ENCODE measurements around the gene STX19.

STX19 gene

GRCh38 chr3:94026623-94027022 lies 1.8 kb downstream of the STX19 start:
- no peak for DNase-seq

- DNase-seq = no peak
Observed at GRCh38 chr3:94024385-94024784, 4.0 kb downstream of the STX19 start.

- no peak for DNase-seq
Observed at GRCh38 chr3:94020293-94020692, 8.1 kb downstream of the STX19 start.

- DNase-seq = no peak
Observed at GRCh38 chr3:94019659-94020058, 8.7 kb downstream of the STX19 start.

- DNase-seq = no peak
Observed at GRCh38 chr3:94015025-94015424, 13.4 kb downstream of the STX19 start.

GRCh38 chr3:94012185-94012584 lies 16.2 kb downstream of the STX19 start:
- DNase-seq = no peak

GRCh38 chr3:94011233-94011711 lies 17.1 kb downstream of the STX19 start:
- DNase-seq = no peak

- DNase-seq = no peak
Observed at GRCh38 chr3:94009608-94010007, 18.8 kb downstream of the STX19 start.

GRCh38 chr3:94008253-94008652 lies 20.1 kb downstream of the STX19 start:
- DNase-seq = no peak

- no peak for DNase-seq
Observed at GRCh38 chr3:94004301-94004910, 24.0 kb downstream of the STX19 start.

GRCh38 chr3:94001827-94002495 lies 26.4 kb downstream of the STX19 start:
- DNase-seq = no peak

GRCh38 chr3:94001191-94001590 lies 27.2 kb downstream of the STX19 start:
- DNase-seq = no peak

- DNase-seq = no peak
Observed at GRCh38 chr3:93994056-93994455, 34.3 kb downstream of the STX19 start.

GRCh38 chr3:93992207-93992606 lies 36.2 kb downstream of the STX19 start:
- DNase-seq = no peak

- DNase-seq = no peak
Observed at GRCh38 chr3:93991631-93992030, 36.8 kb downstream of the STX19 start.

GRCh38 chr3:93989241-93989640 lies 39.2 kb downstream of the STX19 start:
- no peak for DNase-seq

GRCh38 chr3:93988764-93989163 lies 39.6 kb downstream of the STX19 start:
- DNase-seq = no peak

GRCh38 chr3:93988283-93988682 lies 40.1 kb downstream of the STX19 start:
- no peak for DNase-seq

GRCh38 chr3:93984618-93985017 lies 43.8 kb downstream of the STX19 start:
- DNase-seq = no peak

- no peak for DNase-seq
Observed at GRCh38 chr3:93983408-93983807, 45.0 kb downstream of the STX19 start.

- no peak for DNase-seq
Observed at GRCh38 chr3:93981649-93982048, 46.7 kb downstream of the STX19 start.

- DNase-seq = peak; percentile 89
Observed at GRCh38 chr3:93979850-93980676, 48.3 kb downstream of the STX19 start, which contains the start of gene ARL13B. TSS of gene ARL13B (plus strand) at chr3:93980155. CDS start at chr3:93980424, 269 bp downstream.

Data from activated CD4-positive, alpha-beta T cell treated with anti-CD3 and anti-CD28 coated beads for 1 hour (primary cell).